Effector CD4-positive, alpha-beta T cell (primary cell): ENCODE data around the gene PDZD2.
"Not testable (repeated sequence)": the region's sequence is repeated elsewhere in the genome, so short reads cannot be mapped to it uniquely, and the experiment has no call there.

Experiments
- DNase-seq: peaks from one replicate; pipeline ENCODE4 v3.0.0-alpha.2; 2020
- total RNA-seq: gene quantifications from one replicate; lab custom pipeline; 2026; lab: John Stamatoyannopoulos, UW

Gene PDZD2
- 0.75 reads per million for total RNA-seq

DNA sequence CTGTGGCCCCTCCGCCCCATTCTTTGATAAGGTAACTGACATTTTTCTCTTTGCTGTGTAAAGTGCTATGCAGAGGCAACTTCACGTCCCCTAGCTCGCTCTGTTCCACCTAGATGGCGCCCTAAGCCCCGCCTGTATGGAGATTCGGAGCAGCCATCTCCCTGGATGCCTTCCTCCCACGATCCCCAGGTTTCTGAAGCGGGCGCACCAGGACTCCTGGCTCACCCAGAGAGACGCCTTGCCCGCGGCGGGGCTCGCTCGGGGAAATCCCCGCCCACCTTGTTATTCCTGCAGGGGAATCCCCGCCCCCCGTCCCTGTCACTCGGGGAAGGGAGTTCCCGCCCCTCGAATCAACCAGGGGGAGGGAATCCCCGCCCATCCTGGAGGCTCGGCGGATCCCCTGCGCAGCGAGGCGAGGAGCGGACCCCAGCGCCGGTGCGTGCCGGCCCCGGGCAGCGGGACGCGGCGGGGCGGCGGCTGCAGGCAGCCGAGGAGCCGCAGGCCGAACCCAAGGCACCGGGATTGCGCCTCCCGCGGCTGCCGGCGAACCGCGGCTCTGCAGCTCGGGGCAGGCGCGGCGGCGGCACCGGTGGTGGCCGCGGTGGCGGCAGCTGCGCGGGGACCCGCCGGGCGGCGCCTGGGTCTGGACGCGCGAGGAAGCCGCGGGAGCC lies at the start of gene PDZD2:
Gene PDZD2 (plus strand): TSS at position 384 of the 671 bp plus-strand sequence.
- peak; percentile 56 for DNase-seq

DNA sequence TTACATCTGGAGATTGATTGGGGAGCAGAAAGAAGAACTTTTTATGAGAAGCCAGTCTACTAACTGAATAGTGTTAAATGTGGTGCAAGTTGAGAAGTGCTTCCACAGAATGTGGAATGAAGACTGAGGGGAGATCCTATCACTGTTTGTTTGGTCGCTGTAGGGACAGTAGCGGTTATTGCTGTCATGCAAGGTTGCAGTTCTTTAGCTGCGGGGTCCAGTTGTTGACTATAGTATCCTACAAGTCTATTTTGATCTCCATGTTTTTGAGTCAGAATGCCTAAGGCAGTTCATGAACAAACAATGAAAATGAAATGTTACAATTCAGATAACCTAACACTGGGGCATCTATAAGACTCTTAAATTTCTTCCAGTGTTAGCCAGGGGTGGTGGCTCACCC lies 45.3 kb upstream of the PDZD2 start:
- DNase-seq = no peak

DNA sequence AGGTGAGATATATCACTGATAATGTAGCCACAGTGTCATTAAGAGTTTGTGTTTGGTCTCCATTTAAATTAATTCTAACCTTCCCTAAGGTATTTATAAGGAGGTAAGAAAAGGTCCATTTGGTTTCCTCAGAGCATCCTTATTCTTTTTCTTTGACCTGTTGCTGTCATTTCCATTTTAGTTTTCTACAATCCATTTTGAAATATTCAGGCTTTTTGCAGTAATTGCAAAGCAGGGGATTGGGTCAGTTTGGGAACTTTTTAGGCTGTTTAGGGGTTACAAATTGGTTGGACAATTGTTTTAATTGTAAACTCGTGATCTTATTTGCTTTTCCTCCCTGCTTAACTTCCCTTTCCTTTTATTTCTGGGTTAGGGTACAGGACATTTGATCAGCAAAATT lies 42.6 kb upstream of the PDZD2 start:
- DNase-seq = no peak

DNA sequence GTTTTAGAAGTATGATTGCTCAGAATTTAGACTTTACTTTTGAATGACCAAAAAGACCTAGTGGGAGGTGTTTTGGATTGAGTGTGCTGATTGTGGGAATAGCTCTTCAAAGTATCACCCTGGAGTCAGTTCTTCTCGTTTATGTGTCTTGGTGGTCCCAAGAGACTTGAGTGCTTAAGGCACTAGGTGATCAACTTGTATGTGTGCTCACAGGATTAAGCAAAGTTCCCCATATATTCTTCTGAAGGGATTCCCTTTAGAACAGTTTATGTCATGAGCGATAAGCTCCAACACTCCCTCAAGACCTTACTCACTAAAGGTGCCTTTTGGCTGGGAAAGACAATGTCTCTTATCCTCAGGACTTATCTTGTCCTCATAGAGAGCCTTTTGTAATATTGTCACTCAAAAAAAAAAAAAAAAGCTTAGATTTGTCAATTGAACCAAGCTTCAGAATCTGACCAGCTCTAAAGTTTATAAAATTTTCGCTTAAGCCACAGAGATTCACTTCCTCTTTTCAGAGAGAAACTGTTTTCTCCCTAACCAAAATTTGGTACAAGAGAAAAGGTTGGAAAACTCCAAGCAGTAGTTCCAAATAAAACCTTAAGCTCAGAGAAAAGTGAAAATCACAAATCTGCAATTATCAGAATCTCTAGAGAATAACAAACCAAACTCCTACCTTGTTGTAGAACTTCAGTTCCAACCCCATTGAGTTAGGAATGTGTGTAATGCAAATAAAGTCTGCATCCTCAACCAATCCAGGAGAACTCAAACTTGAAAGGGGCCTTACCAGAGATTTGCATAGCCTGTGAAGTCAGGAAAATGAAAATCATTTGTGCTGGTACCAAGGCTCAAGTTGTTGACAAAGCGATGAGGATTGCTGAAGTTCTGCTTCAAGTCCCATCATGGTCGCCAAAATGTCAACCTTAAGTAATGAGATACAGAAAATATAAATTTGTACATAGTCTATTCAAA lies 40.0 kb upstream of the PDZD2 start:
- no peak for DNase-seq

DNA sequence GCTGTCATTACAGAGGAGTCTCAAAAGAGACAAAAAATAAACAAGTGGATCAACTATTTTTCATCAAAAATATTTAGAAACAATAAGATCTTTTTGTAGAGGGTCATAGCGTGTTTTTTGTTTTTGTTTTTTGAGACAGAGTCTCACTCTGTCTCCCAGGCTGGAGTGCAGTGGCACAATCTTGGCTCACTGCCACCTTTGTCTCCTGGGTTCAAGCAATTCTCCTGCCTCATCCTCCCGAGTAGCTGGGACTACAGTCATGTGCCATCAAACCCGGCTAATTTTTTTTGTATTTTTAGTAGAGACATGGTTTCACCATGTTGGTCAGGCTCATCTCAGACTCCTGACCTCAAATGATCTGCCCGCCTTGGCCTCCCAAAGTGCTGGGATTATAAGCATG lies 36.6 kb upstream of the PDZD2 start:
- not testable (repeated sequence) for DNase-seq

DNA sequence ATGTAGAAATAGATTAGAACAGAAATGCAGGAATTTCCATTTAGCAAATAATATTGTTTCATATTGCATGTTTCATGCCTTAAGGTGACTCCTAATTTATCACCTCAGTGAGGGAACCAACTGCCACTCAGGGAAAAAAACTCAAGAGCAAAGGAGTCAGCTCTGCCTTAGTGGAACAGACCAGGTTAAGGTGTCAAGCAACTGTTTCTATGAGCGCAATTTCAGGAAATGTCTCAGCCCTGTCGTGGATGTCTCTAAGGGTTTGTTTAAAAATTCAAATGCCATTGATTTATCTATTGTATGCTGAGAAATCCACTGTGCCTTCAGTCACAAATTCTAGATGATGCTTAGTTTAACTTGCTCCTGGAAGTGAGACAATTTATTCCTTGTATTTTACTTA lies 34.7 kb upstream of the PDZD2 start:
- no peak for DNase-seq

DNA sequence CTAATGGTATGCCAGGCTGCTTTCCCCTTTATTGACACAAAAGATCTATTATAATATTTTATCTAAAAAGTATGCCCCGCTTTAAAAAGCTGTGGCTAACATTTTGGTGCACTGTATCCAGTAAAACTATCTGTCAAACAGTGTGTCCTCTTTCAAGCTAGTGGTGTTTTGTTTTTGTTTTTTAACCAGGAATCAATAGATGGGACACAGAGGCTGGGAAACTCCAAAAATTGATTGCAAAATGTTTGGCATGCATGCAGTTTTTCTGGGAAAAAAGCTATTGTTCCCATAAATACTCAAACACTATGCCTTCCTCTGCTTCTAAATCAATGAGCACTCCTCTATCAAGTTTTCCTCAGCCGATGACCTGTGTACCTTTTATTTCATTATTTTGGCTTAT lies 34.3 kb upstream of the PDZD2 start:
- DNase-seq = no peak

DNA sequence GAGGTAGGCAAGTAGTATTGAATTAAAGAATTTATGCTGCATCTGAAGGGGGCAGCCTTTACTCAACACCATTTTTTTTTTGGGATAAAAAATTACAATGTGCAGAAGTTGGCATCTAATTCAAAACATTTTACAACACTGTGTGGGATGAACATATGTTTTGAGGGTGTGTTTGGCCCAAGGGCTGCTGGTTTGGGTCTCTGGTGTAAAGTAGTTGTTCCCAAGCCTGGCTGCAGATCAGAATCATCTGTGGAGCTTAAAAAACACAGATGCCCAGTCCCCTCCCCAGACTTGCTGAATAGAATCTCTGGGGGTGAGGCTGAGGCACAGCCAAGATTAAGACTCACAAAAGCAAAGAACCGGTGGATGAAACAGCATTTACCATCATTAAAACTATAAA lies 33.0 kb upstream of the PDZD2 start:
- DNase-seq = no peak

DNA sequence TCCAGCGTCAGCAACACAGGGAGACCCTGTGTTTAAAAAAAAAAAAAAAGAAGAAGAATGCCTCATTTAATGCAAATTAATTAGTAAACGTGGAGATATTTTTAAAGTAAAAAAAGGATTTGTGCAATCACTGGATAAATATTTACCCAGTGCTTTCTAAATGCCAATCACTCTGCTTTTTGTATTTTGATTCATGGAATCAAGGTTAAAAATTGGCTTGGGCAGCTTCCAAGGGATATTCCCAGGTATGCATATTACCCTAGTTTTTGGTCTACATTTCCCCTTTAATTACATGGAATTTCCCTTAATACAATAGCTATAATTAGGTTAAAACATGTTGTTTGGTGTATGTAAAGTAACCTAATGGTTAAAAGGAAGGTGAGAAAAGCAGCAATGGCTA lies 31.4 kb upstream of the PDZD2 start:
- no peak for DNase-seq

DNA sequence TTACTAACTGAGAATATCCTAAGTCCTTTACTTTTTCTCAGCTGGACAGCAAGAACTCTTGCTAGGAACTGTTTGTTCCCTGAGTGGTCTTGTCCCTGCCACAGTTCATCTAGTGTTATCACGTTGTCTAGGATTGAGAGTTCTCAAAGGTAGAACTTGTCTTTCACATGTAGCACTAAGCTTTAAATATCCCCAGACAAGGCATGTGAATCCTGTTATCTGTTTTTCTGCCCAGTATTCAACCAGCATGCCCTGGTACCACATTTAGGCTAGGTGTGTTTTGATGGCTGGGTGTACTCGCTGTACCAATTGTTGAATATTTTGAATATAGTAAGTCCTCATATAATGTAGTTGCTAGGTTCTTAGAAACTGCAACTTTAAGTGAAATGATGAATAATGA lies 27.9 kb upstream of the PDZD2 start:
- DNase-seq = no peak

DNA sequence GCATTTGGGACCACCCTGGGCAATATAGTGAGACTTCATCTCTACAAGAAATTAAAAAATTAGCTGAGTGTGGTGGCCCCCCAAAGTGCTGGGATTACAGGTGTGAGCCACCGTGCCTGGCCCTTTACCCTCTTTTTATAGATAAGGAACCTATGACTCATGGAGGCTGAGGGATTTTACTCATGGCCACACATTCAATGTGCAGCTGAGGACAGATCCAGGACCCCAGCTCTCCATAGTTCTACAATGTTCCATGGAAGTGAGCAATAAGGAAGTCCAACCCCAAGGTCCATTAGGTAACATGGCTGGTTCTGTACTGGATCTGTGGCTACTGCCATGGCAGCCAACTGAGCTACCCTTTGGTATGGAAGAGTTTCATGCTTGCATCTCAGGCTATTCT lies 25.3 kb upstream of the PDZD2 start:
- DNase-seq = no peak

DNA sequence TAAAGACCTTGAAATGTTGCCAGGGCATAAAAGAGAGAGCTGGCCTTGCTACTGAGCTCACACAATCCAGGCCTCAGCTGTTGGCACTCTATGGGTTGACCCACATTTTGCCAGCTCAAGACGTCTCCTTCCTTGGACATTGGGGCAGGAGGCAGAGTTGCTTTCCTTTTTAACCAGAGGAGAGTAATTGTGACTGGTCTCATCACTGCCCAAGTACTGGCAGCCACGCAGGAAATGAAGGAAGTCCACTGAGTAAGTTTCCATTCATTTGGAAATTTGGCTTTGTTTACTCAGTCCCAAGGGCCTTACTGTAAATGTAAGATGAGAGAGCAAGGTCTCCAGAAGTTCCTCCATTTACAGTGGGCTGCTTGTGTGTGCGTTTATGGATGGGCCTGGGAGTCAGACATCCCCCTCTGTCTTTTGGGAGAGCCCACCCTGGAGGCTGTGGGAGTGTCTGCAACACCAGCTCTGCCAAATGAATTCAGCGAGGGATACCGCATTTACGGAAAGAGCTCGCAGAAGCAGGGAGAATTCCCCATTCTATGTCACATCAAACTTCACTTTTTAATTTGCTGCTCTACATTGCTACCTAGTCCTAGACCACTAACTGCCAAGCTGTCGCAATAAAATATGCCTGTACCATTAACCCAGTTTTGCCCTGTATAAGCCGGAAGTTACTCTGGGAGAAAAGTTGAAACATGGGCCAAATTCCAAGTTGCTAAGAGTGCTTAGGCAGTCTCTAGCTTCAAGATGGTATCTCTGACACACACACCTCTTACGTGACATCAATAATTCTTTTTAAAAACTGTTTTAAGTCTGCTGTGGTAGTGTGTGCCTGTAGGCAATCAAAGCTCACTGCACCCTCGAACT lies 24.5 kb upstream of the PDZD2 start:
- no peak for DNase-seq

DNA sequence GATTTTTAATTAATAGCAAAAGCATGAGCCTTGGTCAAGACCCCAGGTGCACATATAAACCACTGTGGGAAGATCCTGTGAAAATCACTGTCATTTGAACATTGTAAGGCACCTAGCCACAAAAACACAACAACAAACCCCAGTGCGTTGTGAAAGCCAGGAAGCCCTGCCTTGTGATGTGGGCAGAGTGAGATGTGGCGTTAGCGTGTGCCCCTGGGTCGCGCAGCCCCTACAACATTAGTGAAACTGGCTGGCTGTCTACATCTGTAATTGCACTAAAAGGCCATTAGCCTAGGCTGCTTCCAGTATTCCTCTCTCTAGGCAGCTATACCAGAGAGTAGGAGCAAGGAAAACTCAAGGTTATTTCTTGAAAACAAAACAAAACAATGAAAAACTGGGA lies 21.1 kb upstream of the PDZD2 start:
- no peak for DNase-seq

DNA sequence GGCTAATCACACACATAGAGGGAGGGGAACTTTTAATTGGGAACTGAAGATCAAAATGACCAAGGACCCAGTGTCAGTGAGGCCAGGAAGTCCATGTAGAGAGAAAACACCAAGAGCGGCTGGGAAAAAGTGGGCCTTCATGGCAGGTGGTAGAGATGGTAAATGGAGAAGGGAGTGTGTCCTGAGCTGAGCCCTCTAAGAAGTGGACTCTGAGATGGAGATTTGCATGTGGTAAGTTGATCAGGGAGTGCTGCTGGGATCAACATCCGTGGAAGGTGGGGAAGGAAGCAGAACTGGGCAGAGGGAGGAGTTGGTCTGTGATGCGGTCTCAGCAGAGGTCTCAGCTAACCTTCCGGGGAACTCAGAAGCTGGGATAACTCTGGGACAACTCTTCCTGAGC lies 18.9 kb upstream of the PDZD2 start:
- DNase-seq = no peak

DNA sequence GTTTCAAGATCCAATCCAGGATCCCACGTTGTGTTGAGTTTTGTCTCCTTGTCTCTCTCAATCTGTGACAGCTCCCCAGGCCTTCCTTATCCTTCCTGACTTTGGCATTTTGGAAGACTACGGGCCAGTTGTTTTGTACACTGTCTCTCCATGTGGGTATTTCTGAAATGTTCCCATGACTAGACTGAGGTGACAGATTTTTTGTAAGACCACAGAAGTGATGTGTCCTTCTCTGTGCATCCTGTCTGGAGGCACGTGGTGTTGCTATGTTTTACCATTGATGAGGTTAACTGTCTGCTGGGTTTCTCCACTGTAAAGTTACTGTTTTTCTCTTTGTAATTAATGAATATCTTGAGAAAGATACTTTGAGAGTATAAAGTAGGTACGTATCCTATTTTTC lies 15.7 kb upstream of the PDZD2 start:
- no peak for DNase-seq

DNA sequence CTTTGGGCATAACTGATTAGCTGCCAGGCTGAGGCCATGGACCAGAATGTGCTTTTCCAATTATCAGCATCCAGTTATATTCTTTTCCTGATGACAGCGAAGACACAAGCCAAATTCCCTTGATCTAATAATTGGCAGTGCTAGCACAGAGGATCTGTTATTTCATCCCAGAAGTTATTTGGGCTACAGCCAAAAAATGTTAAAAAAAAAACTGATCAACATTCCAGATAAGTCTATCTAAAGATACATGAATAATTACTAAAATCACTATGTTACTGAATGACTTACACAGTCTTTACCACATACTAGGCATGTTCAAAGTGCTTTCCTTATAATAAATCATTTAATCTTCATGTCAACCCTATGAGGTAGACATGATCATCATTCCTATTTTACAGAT lies 13.5 kb upstream of the PDZD2 start:
- DNase-seq = no peak

DNA sequence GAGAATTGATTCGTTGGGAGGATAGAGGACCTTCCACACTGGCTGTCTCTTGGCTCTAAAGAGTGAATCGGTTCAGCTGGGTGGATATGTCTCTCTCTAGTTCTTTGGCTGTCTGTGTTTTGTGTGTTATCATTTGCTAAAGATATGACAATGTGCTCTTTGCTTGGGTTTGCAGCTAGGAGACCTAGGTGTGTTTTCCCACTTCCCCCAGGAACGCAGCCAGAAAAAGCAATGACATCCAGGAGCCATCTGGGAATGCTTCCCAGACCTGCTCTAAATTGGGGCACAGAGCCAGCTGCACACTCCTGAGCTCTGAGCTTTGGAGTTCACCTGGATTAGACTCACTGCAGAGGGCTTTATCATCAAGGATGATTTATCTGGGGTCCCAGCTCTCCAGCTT lies 12.8 kb upstream of the PDZD2 start:
- DNase-seq = no peak

DNA sequence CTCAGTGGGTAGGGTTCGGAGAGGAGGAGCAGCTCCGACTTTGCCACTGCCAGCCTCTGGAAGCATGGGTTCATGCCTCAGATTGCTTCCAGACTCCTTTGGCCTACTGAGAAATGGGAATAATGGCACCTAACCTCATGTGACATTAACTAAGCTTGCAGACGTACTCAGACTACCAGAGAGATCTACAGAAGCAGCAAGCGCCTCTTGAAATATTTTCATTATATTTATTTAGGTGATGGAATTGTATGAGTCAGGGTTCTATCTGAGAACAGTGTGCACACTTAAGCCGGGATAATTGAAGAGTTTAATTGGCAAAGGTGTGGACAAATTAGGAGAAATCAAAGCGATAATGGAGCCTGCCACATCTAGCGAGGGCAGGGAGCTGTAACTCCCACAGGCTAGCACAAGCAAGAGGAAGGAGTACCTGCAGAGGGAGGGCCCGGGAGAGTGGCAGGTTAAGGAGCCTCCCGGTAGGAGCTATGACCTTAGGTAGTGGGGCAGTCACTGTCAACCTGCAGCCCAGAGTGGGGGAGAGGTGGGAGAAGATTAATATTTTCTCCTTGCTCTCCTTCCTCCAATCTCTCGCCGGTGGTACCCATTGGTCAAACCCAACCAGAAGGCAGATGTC lies 12.2 kb upstream of the PDZD2 start:
- DNase-seq = no peak

DNA sequence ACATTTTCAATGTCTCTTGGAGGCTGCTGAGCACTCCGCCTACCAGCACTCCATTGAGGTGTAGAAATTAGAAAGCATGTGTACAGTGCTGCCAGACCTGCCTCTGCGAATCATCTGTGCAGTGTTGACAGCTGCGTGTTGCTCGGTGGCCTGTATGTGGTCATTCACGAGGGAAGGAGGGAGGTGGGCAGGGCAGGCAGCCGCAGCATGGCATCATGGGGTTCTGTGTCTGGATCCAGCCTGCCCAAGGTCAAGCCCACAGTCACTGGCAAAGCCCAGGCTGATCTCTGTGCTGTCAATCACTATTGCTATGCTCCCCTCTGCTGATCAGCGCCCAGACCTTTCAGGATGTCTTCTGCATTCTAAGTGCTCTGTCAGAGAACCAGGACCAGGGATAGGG lies 8.0 kb upstream of the PDZD2 start:
- DNase-seq = no peak

DNA sequence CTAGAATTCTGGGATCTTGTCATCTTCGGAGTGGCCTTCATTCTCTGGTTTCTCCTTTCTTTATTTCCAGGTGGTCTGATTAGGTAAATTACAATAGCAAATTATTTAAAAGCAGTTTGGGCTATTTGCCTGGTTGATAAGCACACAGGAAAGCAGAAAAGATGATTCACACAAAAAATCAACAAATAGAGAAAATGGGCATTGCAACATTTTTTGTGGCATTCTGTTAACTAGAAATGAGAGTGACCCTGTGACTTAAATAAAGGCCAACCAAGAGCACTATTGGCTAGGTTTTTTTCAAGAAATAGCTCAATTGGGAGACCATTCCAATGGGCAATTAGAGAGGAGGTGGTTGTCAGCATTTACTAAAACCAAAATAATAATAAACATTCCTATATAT lies 6.5 kb upstream of the PDZD2 start:
- DNase-seq = no peak

DNA sequence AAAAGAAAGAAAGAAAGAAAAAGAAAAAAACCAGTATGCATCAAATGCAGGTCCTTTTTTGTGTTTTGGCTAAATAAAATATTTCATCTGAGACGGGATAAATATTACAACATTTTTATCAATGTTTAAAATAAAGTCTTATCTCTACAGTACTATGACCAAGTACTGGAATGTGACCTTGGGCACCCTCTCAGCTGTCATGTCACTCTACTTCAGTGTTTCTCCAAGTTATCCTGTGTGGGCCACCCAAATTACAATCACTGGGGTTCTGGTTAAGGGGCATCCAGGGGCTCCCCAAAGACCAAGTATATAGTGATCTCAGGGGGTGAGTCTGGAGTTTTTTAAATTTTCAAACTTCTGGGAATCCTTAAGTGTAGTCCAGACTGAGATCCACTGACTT lies 3.5 kb upstream of the PDZD2 start:
- no peak for DNase-seq

DNA sequence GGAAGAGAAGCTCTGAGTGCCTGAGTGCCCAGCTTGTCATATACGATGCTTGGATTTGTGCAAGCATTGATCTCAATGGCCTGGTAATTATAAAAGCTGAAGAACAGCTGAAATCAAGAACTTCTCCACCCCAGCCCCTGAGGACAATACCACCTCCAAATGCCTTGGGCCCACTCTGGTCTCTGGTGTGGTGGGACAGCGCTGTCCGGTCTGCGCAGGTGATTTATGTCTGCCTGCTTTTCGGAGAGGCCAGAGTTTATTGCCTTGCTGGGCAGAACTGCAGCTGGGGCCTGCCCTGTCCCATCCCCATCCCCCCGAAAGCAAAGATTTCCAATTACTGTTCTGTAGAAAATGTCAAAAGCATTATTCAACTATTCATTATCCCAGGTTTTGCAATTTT lies 1.1 kb upstream of the PDZD2 start:
- DNase-seq = no peak

DNA sequence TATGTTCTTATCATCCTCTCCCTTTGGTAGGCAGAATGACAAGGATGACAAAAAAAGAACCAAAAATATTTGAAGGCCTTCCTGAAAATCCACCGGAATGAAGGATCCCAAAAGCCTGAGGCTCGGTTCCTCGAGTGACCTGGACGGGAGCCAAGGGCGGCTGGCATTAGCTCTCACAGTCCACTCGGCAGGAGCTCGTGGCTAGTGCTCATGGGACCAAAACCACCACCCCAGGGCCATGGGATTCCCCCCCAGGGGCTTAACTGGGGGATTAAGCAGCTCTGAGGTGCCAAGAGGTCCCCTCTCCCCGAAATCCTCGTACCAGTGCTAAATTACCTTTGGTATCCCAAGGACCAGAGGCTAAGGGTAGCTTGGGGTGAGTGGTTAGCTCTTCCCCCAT lies 586 bp upstream of the PDZD2 start:
- DNase-seq = no peak
